ENCODE results near the gene LRIT1. TPM values are rescaled to one million over a fixed set of nuclear protein-coding genes. Genes with fewer than 3 reads are reported as not detected.
"Not testable (repeated sequence)": the region's sequence is repeated elsewhere in the genome, so short reads cannot be mapped to it uniquely, and the experiment has no call there.

LRIT1 gene, protein sequence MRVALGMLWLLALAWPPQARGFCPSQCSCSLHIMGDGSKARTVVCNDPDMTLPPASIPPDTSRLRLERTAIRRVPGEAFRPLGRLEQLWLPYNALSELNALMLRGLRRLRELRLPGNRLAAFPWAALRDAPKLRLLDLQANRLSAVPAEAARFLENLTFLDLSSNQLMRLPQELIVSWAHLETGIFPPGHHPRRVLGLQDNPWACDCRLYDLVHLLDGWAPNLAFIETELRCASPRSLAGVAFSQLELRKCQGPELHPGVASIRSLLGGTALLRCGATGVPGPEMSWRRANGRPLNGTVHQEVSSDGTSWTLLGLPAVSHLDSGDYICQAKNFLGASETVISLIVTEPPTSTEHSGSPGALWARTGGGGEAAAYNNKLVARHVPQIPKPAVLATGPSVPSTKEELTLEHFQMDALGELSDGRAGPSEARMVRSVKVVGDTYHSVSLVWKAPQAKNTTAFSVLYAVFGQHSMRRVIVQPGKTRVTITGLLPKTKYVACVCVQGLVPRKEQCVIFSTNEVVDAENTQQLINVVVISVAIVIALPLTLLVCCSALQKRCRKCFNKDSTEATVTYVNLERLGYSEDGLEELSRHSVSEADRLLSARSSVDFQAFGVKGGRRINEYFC
- polyA plus RNA-seq (2013, experiment 1 of 2; ENCODE audit: insufficient read length) = not detected
- not detected for polyA plus RNA-seq (2013, experiment 2 of 2; ENCODE audit: insufficient read length)

DNA sequence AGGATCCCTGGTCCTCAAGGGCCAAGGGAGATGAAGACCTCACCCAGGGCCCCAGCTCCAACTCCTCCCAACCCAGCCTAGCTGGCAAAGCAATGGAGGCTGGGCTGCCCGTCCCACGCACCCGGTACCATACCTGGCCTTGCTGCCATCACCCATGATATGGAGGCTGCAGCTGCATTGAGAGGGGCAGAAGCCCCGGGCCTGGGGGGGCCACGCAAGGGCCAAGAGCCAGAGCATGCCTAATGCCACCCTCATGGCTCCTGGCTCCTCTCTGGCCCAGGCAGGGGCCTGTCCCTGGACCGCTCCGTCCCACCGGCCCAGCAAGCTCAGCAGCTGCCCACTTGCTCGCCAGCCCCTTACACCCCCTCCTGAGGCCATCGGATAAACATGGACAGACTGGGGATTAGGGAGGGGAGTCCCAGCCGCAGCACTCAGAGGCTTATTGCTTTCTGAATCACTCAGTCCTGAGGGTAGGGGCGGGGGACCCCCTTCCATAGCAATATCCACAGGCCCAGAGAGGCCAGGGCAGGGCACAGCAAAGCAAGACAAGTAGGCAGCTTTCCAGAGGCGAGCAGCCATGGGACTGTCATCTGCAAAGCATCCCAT is at the start of gene LRIT1:
Gene LRIT1 (minus strand): TSS at position 362 of the 606 bp plus-strand sequence. CDS start 107 bp downstream, at position 255.
- no peak for DNase-seq

DNA sequence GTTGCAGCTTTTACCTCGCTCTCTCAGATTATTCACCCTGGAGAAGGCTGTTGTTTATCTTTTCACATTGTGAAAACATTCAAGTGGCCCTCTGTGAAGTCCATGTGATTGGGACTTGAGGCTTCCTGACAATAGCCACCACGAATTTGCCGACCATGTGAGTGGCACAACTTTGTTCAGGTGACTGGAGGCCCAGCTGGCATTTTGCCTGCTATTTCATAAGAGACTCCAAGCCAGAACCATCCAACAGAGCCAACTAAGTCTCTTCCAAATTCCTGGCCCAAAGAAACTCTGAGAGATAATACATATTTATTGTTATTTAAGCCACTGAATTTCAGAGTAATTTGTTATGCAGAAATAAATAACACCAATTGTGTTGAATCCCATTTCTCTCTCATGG is 48.9 kb upstream of the LRIT1 start:
- no peak for DNase-seq

DNA sequence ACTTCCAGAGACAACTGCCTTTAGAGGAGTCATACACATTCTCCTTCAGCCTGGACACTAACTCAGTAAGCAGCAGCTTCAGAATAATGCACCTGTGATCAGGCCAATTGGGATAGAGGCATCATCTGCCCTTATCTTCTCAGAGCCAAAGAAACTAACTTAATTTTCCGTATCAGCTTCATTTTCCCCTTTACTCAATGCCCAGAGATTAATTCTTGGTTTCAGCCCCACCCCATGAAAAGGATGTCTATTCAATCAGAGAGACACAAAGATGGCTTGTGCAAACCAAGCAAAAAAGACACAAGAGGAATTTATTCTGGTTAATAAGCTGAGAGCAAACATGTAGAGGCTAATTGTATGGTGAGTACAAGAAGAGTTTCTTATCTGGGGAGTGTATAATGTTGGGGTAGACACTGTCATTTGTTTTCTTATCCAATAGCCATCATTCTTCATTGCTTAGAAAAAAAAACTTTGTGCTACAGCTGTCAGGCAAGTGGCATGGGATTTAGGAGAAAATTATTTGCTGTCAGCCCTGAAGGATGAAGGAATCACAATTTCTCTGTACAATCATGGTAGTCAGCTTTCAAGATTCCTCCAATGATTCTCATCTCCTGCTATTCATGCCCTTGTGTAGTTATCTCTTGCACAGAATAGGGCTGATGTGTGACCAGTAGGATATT is 48.3 kb upstream of the LRIT1 start:
- no peak for DNase-seq

DNA sequence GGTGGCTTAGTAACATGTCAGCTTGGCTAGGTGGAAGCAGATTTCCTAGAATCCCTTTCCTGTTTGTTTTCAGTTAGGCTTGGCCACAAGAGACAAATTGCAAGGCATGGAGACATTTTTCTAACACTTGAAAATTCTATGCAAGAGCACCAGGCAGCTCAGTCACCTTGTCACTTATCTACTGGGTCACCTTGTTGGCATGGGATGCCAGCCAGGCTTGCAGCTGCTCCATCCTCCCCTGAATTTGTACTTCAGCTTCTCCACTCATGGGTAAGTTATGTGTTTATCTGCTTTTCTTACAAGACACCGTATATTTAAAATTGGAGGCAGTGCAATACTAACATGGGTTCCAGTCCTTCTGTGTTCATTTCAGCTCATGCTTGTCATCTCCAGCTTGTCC is 46.8 kb upstream of the LRIT1 start:
- DNase-seq = no peak

DNA sequence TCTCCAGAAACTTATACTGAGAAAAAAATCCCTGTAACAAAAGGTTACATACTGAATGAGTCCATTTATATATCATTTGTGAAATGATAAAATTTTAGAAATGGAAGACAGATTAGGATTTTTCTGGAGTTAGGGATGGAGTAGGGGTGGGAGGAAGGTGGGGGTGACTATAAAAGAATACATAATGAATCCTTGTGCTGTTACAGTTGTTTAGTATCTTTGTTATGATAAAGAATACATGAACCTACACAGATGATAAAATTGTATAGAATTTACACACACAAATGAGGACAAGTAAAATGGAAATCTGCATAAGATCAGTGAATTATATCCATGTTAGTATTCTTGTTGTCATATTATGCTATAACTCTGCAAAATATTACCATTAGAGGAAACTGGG is 45.3 kb upstream of the LRIT1 start:
- no peak for DNase-seq

DNA sequence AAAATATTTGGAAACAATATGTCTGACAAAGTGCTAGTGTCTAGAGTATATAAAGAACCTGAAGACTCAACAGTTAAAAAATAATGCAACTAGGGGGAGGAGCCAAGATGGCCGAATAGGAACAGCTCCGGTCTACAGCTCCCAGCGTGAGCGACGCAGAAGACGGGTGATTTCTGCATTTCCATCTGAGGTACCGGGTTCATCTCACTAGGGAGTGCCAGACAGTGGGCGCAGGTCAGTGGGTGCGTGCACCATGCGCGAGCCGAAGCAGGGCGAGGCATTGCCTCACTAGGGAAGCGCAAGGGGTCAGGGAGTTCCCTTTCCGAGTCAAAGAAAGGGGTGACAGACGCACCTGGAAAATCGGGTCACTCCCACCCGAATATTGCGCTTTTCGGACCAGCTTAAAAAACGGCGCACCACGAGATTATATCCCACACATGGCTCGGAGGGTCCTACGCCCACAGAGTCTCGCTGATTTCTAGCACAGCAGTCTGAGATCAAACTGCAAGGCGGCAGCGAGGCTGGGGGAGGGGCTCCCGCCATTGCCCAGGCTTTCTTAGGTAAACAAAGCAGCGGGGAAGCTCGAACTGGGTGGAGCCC is 38.6 kb upstream of the LRIT1 start:
- not testable (repeated sequence) for DNase-seq

DNA sequence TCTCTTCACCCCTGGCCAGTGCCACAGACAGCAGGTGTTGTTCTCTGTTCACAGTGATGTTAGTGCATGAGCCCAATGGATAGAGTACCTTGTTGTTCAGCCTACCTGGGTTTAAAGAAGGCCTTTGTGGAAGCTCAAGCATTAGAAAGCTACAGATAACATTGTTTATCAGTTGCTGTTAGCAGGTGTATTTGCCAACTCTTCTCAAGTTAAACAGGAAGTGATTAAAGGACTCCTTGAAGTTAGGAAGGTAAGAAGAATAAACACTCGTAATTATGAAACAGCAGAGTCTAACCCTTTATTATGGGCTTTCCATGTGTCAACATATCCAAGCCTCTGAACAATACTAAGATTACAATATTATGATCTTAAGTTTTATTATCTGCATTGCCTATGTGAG is 29.4 kb upstream of the LRIT1 start:
- DNase-seq = no peak

DNA sequence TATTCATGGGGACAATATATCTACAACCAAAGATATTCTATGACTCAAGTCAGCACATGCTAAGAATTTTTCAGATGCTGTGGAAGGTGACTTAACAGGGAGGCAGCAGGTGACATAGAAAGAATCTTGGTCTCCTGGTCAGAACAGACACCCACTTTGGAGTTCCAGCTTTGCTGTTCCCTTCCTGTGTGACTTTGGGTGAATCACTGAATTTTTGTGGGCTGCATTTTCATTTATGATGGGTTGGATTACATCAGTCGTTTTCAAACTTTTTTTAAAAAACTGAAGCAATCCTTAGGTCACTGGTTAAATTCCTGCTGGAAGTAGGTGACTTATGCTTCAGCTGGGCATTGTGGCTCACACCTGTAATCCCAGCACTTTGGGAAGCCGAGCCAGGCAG is 28.4 kb upstream of the LRIT1 start:
- peak; percentile 91 for DNase-seq

DNA sequence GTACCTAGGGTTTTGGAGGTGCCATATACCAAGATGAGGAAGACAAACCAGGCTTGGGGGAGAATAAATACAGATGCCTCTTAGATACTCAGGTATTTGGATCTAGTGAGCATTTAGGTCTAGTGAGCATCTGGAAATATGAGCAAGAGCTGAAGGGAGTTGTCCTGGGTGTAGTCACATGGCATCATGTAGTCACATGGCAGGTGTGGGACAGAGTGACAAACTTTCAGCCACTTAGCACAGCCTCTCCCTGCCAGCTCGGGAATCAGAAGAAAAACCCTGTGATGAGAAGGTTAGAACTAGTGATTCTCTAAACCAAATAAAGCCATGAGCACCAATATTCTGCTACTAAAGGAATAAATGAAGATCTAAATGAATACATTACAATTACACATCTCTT is 27.8 kb upstream of the LRIT1 start:
- no peak for DNase-seq

DNA sequence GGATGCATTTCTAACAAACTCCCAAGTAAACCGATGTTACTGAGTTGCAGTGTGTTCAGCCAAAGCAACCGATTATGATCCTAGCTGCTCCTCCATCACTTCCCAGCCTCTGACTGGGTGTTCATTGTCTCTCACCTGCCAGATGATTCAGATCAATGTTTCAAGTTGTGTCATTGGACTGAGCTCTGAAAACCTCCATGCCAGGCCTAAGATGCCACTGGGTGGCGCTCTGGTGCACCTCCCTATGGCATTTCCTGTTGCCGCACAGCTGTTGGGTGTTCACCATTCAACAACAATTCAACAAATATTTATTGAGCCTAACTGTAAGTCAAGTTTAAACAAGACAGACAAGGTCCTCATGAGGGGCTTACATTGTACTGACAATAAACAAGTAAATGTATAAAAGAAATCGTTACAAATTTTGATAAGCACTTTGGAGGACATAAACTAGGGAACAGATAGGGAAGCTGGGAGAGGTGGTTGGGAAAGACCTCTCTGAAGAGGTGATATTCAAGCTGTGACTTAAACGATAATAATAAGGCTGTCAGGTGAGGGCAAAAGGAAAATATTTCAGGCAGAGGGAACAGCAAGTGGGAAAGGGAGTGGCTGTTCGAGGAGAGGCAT is 26.3 kb upstream of the LRIT1 start:
- DNase-seq = peak; percentile 58

DNA sequence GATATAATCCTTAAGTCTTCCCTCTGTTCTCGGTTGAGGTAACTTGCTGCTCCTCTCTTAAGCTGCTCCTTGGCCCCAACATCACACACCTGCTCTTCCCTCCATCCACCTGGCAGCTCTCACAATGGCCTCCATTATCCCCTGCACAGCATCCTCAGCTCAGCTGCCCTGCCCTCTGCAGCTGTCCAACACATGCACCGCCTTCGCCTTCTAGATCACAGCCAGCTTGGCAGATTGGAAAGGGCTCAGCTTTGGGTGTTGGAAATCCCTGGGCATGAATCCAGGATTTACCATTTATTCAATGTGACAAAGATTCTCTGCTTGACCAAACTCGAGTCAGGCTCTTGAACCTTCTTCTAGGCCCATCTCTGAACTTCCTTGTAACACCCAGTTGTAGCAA is 24.1 kb upstream of the LRIT1 start:
- DNase-seq = no peak

DNA sequence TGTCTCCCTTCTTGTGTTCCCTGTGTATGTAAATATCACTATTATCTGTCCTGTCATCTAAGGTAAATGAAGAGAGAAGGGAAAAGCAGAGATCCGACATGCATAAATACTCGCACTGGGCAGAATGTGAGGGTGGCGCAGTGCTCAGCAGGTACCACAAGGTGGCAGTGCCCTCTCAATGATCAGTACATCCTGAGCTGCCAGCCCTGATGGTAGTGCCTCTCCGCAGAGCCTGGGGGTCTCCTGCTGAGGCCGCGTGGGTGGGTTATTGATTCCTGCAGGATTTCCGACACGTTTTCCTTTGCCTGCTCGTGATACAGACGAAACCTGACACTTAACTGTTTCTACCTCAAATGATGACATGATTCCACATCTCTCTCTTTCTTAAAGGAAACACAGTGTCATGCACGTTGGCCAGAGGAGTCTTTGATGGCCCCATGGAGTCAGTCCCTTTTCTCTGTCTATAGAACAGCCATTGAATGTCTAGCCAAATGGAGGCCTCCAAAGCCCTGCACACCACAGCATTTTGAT is 23.3 kb upstream of the LRIT1 start:
- DNase-seq = peak; percentile 55

DNA sequence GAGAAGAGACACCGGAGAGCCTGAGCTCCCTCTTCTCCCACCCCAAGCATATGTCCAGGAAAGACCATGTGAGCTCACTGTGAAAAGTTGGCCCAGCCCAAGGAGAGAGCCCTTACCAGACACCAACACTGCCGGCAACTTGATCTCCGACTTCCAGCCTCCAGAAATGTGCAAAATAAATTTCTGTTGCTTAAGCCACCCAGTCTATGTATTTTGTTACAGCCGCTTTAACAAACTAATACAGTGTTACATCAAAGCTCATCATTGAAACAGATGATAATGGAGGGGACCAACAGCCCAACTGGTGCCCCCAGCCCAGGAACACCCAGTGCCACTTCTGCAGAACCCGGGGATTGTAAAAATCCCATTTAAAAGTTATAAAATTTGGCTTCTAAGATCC is 22.4 kb upstream of the LRIT1 start:
- no peak for DNase-seq

DNA sequence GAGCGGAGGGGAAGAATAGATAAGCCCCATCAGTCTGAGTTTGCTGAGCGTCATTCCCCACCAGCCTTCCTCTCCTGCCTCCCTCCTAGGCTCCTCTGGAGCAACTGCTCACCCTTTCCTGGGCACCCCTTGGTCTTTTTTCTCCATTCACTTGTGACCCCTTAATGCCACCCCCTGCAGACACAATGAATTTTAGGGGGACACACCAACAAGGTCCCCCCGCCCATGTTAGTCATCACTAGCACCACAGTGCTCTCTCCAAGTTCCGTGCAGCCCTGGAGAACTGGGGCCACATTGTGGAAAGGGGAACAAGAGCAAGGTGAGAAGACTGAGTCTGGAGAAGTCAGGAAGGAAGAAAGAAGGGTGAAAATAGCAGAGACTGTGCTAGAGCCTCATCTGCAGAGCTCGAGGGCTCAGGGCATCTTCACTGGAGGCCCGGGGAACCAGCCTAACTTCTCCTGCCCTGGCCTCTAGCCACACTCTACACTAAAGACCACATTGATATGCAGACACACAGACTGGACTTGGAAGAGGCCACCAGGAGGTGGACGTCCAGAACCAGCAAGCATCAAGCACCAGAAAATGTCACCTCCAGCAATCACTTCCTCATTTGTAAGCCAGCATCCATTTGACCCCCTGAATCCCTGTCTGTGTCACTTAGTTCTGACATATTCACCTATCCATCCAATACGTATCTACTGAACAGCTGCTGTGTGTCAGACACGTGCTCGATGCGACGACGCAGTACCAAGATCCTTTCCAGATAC is 21.0 kb upstream of the LRIT1 start:
- no peak for DNase-seq

DNA sequence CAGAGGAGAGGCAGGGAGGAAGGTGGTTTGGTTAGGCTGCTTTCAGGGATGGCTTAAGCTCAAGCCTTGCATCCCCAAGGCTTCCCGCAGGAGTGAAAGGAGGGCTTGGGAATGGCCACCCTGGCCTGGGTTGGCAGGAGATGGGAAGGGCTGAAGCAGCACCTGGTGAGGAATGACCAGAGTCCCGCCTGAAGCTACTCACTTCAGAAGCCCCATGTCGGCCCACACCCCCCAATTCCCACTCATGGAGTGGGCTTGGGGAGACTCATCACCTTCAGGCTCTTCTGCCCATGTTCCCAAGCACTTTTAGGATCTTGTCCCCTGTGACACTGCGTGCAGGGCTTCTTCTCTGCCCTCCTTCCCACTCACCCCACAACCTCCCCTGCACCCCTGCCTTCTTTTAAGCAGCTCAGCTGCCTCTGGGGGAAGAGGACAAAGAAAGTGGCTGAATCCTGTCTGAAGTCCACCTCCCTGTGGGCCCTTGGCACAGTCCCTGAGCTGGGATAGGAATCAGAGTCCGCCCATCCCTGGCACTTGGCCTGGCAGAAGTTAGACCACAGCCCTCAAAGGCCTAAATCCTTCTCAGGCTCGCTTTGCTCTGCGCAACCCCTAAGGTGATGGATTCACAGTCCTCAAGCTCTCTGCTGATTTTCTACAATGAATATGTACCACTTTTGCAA is 20.0 kb upstream of the LRIT1 start:
- DNase-seq = no peak

DNA sequence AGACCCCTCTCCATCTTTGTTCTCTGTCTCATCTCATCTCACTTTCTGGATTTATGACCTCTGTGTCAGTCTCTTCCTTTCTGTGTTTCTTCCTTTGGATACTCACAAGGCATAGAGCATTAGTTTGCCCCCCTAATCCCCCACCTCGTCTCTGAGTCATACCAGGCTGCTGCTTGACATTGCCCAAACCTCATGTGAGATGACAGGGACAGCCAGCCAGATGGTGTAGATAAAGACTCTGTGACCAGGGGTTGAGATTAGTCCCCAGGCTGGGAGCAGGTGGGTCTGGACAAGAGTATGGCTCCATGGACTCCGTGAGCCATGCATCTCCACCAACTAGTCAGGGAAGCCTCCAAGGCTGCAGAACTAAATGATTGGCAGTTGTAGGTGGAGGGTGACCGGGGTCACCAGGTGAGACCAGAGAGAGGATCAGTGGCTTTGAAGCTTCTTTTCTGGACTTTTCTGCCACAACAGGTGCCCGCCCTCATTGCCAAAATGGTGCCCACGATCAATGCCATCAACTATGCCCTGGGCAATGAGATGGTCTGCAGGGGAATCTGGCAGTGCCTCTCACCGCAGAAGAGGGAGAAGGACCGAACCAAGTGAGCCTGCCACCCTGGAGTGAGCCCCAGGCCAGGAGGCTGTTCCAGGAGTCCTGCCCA is 16.8 kb upstream of the LRIT1 start:
- no peak for DNase-seq

DNA sequence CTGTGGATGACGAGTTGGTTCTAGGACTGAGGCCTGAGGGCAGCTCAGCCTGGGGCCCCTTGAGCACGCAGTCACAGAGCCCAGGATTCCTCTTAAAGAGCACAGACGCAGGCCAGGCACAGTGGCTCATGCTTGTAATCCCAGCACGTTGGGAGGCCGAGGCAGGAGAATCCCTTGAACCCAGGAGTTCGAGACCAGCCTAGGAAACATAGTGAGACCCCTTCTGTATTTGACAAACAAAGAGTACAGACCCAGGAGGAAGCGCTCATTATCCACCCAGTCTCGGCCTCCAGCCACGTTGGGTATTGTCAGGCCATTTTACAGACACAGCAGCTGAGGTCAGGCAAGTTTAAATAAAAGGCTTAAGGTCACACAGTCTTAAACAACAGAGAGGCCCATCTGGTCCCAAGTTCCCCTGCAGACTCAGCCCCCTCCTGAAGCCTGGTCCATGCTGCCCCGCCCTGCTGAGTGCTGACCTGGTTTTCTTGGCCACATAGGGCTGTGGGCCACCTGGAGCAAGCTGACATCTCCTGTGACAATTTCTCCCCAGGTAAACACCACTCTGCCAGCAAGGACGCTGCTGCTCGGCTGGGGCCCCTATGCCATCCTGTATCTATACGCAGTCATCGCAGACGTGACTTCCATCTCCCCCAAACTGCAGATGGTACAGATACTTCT is 16.1 kb upstream of the LRIT1 start:
- DNase-seq = no peak

DNA sequence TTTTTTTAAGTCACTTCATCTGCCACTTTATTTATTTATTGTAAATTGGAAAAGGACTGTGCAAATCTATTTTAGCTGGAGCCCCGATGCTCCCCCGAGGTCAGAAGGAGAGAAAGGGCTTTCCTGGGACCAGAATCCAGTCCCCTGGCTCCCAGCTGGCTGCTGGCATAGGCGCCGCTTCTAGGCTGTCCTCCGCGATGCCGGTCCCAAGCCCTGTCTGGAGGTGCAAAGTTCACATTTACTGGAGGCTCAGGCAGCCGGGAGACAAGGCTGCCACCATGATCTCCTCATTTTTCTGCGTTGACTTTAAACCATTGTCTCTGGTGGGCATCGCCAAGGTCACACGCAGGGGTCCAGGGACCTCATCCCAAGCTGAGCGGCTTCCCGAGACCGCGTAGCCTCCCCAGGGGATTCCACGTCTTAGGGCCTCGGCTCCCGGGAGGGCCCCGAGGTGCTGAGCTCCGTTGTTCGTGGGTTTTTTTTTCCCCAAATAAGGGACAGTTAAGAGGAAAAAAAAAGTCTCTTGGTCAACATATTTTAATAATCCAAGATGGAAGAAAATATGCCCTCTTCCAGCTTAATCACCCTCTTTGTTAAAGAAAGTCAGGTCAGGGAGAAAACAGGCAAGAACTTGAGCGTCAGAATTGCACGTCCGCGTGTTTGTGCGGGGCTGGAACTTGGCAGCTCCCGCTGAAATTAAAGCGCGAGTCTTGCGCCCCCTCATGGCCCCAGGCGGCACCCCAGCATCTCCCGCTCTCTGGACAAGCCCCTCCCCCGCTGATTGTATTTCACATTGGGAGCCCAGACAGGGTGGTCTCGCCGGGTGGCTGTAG is 15.4 kb upstream of the LRIT1 start:
- DNase-seq = peak; percentile 25

Measured in fibroblast of skin of back (primary cell).